ENCODE measurements around the gene RABGAP1L. TPM values are rescaled to one million over a fixed set of nuclear protein-coding genes. Genes with fewer than 3 reads are reported as not detected.

The RABGAP1L gene
- total and polyA plus RNA-seq, 2 donors from 2014 or later = 16.2 to 48.5 TPM

- FAIRE-seq (no peak), DNase-seq (no peak)
- H3K36me3 ChIP-seq (ENCODE audit: control insufficient read depth in 2 of 3, insufficient read depth in 3 of 3, low read length in 3 of 3) = no peaks in the 10 kb centered on the region
- no peaks in the 10 kb centered on the region for H3K4me1 ChIP-seq (ENCODE audit: control insufficient read depth in 2 of 3, insufficient read depth in 2 of 3, low read depth in 1 of 3, low read length in 3 of 3)
- no peak for TF ChIP-seq CTCF (IDR thresholded peaks at IDR 0.05; ENCODE audit: borderline replicate concordance, extremely low read depth, insufficient read depth)
- no peaks in the 10 kb centered on the region for H3K27me3 ChIP-seq (ENCODE audit: control insufficient read depth, insufficient read depth, low read length)
- intact Hi-C loops (cut with DNase I) = no loop called here
- no peak overlapping the region for H3K4me3 ChIP-seq (ENCODE audit: low read length in 3 of 3)
- H3K27ac ChIP-seq (ENCODE audit: low read depth in 2 of 2, low read length in 2 of 2) = no peak overlapping the region
- H3K9me3 ChIP-seq (ENCODE audit: control insufficient read depth in 2 of 3, insufficient read depth in 1 of 3, low read length in 3 of 3) = no peaks in the 10 kb centered on the region
- H3K9ac ChIP-seq (ENCODE audit: low read length in 3 of 3) = no peak overlapping the region
Measured at GRCh38 chr1:174880171-174880570, 720.9 kb downstream of the RABGAP1L start.

GRCh38 chr1:174883409-174883808, 724.1 kb downstream of the RABGAP1L start:
- Histone ChIP-seq H3K4me1 (ENCODE audit: control insufficient read depth in 2 of 3, insufficient read depth in 2 of 3, low read depth in 1 of 3, low read length in 3 of 3) (no peaks in the 10 kb centered on the region), H3K27ac (ENCODE audit: low read depth in 2 of 2, low read length in 2 of 2) (no peak overlapping the region), H3K4me3 (ENCODE audit: low read length in 3 of 3) (no peak overlapping the region), H3K9me3 (ENCODE audit: control insufficient read depth in 2 of 3, insufficient read depth in 1 of 3, low read length in 3 of 3) (no peaks in the 10 kb centered on the region), H3K9ac (ENCODE audit: low read length in 3 of 3) (no peak overlapping the region), H3K36me3 (ENCODE audit: control insufficient read depth in 2 of 3, insufficient read depth in 3 of 3, low read length in 3 of 3) (no peaks in the 10 kb centered on the region), H3K27me3 (ENCODE audit: control insufficient read depth, insufficient read depth, low read length) (no peaks in the 10 kb centered on the region)
- no peak for FAIRE-seq
- no peak for TF ChIP-seq CTCF (IDR thresholded peaks at IDR 0.05; ENCODE audit: borderline replicate concordance, extremely low read depth, insufficient read depth)
- DNase-seq = peak in 2 of 5 donors; percentile 26 to 51
- intact Hi-C loops (cut with DNase I) = no loop called here

- H3K36me3 ChIP-seq (ENCODE audit: control insufficient read depth in 2 of 3, insufficient read depth in 3 of 3, low read length in 3 of 3) = no peaks in the 10 kb centered on the region
- FAIRE-seq (no peak), DNase-seq (no peak)
- no peak overlapping the region for H3K9ac ChIP-seq (ENCODE audit: low read length in 3 of 3)
- no peak overlapping the region for H3K4me3 ChIP-seq (ENCODE audit: low read length in 3 of 3)
- intact Hi-C loops (cut with DNase I) = no loop called here
- H3K27ac ChIP-seq (ENCODE audit: low read depth in 2 of 2, low read length in 2 of 2) = no peak overlapping the region
- no peaks in the 10 kb centered on the region for H3K4me1 ChIP-seq (ENCODE audit: control insufficient read depth in 2 of 3, insufficient read depth in 2 of 3, low read depth in 1 of 3, low read length in 3 of 3)
- no peaks in the 10 kb centered on the region for H3K27me3 ChIP-seq (ENCODE audit: control insufficient read depth, insufficient read depth, low read length)
- no peak for TF ChIP-seq CTCF (IDR thresholded peaks at IDR 0.05; ENCODE audit: borderline replicate concordance, extremely low read depth, insufficient read depth)
- H3K9me3 ChIP-seq (ENCODE audit: control insufficient read depth in 2 of 3, insufficient read depth in 1 of 3, low read length in 3 of 3) = no peaks in the 10 kb centered on the region
Measured at GRCh38 chr1:174884038-174884437, 724.7 kb downstream of the RABGAP1L start.

GRCh38 chr1:174884566-174884965, 725.2 kb downstream of the RABGAP1L start:
- Histone ChIP-seq H3K27me3 (ENCODE audit: control insufficient read depth, insufficient read depth, low read length) (no peaks in the 10 kb centered on the region), H3K4me1 (ENCODE audit: control insufficient read depth in 2 of 3, insufficient read depth in 2 of 3, low read depth in 1 of 3, low read length in 3 of 3) (no peaks in the 10 kb centered on the region), H3K36me3 (ENCODE audit: control insufficient read depth in 2 of 3, insufficient read depth in 3 of 3, low read length in 3 of 3) (no peaks in the 10 kb centered on the region), H3K27ac (ENCODE audit: low read depth in 2 of 2, low read length in 2 of 2) (no peak overlapping the region), H3K4me3 (ENCODE audit: low read length in 3 of 3) (no peak overlapping the region), H3K9me3 (ENCODE audit: control insufficient read depth in 2 of 3, insufficient read depth in 1 of 3, low read length in 3 of 3) (no peaks in the 10 kb centered on the region), H3K9ac (ENCODE audit: low read length in 3 of 3) (no peak overlapping the region)
- intact Hi-C loops (cut with DNase I) = no loop called here
- no peak for FAIRE-seq
- no peak for TF ChIP-seq CTCF (IDR thresholded peaks at IDR 0.05; ENCODE audit: borderline replicate concordance, extremely low read depth, insufficient read depth)
- DNase-seq = no peak
